ENCODE results near the gene SIGLEC8. TPM values are rescaled to one million over a fixed set of nuclear protein-coding genes. Genes with fewer than 3 reads are reported as not detected.

Gene SIGLEC8
- total RNA-seq, 4 donors from 2014 or later = 0.27 to 1.3 TPM; not detected in 2

GRCh38 chr19:51462276-51462675 lies 4.0 kb upstream of the SIGLEC8 start:
- Histone ChIP-seq H3K4me1 (no peaks in the 10 kb centered on the region), H3K27ac (peak overlapping the region in 1 of 4 donors; percentile 32), H3K4me3 (no peak overlapping the region), H3K9me3 (no peaks in the 10 kb centered on the region), H3K36me3 (no peaks in the 10 kb centered on the region), H3K27me3 (peaks cover 24% of the 10 kb centered on the region)
- no peak for DNase-seq
- in situ Hi-C loops (cut with MboI; ENCODE audit: low pct_ligation_motif_present in 1 of 4, low pct_unique_long_range_greater_than_20kb in 1 of 4, low sequenced_read_pairs in 3 of 4) = loop anchor here in 2 of 4 donors (25.0 kb wide), 2 partner anchors 200 to 325 kb away; partner anchors contain the start of gene FPR3 (in 1 of the 2)
- TF ChIP-seq POLR2A (IDR thresholded peaks at IDR 0.05) = no peak
- no peak for TF ChIP-seq CTCF (IDR thresholded peaks at IDR 0.05)
- WGBS, 2 donors (ENCODE audit: low coverage in 1 of 2) = 68% methylated on average over 7 of the region's 7 CpGs; no CpG with 5 or more reads in 1 of the 2 donors
- intact Hi-C loops (cut with DNase I; ENCODE audit: low total_unique reads) = no loop called here

- TF ChIP-seq CTCF (IDR thresholded peaks at IDR 0.05) (no peak), EP300 (IDR thresholded peaks at IDR 0.05; ENCODE audit: low read depth) (no peak), POLR2A (IDR thresholded peaks at IDR 0.05) (no peak), POLR2AphosphoS5 (IDR thresholded peaks at IDR 0.05) (no peak)
- peak overlapping the region in 1 of 4 donors; percentile 33 for H3K27ac ChIP-seq
- no peak overlapping the region for H3K4me3 ChIP-seq
- in situ Hi-C loops (cut with MboI; ENCODE audit: low pct_ligation_motif_present in 1 of 4, low pct_unique_long_range_greater_than_20kb in 1 of 4, low sequenced_read_pairs in 3 of 4) (loop anchor here in 2 of 4 donors (25.0 kb wide), 2 partner anchors 201 to 326 kb away; partner anchors contain the start of gene FPR3 (in 1 of the 2)), intact Hi-C loops (cut with DNase I; ENCODE audit: low total_unique reads) (no loop called here)
- H3K9me3 ChIP-seq = no peaks in the 10 kb centered on the region
- no peaks in the 10 kb centered on the region for H3K4me1 ChIP-seq
- DNase-seq = peak; percentile 16
- H3K27me3 ChIP-seq = peaks cover 24% of the 10 kb centered on the region
- WGBS, 2 donors (ENCODE audit: low coverage in 1 of 2) = 64 to 94% methylated on average over 2 to 8 of the region's 8 CpGs
- no peaks in the 10 kb centered on the region for H3K36me3 ChIP-seq
Observed at GRCh38 chr19:51461723-51462161, 3.5 kb upstream of the SIGLEC8 start.

- in situ Hi-C loops (cut with MboI; ENCODE audit: low pct_ligation_motif_present in 1 of 4, low pct_unique_long_range_greater_than_20kb in 1 of 4, low sequenced_read_pairs in 3 of 4) = loop anchor here in 2 of 4 donors (25.0 kb wide), 2 partner anchors 202 to 327 kb away; partner anchors contain the start of gene FPR3 (in 1 of the 2)
- Histone ChIP-seq H3K4me3 (no peak overlapping the region), H3K9me3 (no peaks in the 10 kb centered on the region), H3K27me3 (peaks cover 24% of the 10 kb centered on the region), H3K4me1 (no peaks in the 10 kb centered on the region), H3K36me3 (no peaks in the 10 kb centered on the region), H3K27ac (no peak overlapping the region)
- DNase-seq = no peak
- WGBS, 2 donors (ENCODE audit: low coverage in 1 of 2) = 60 to 76% methylated on average over 1 to 12 of the region's 13 CpGs
- TF ChIP-seq POLR2A (IDR thresholded peaks at IDR 0.05) = no peak
- TF ChIP-seq CTCF (IDR thresholded peaks at IDR 0.05) = no peak
- no peak for TF ChIP-seq EP300 (IDR thresholded peaks at IDR 0.05; ENCODE audit: low read depth)
- no peak for TF ChIP-seq POLR2AphosphoS5 (IDR thresholded peaks at IDR 0.05)
- intact Hi-C loops (cut with DNase I; ENCODE audit: low total_unique reads) = no loop called here
Observed at GRCh38 chr19:51460164-51460992, 2.1 kb upstream of the SIGLEC8 start.

- Histone ChIP-seq H3K27me3 (peaks cover 23% of the 10 kb centered on the region), H3K36me3 (no peaks in the 10 kb centered on the region), H3K4me3 (no peak overlapping the region), H3K27ac (no peak overlapping the region), H3K9me3 (no peaks in the 10 kb centered on the region), H3K4me1 (no peaks in the 10 kb centered on the region)
- TF ChIP-seq EP300 (IDR thresholded peaks at IDR 0.05; ENCODE audit: low read depth) (no peak), CTCF (IDR thresholded peaks at IDR 0.05) (no peak), POLR2A (IDR thresholded peaks at IDR 0.05) (no peak), POLR2AphosphoS5 (IDR thresholded peaks at IDR 0.05) (no peak)
- in situ Hi-C loops (cut with MboI; ENCODE audit: low pct_ligation_motif_present in 1 of 4, low pct_unique_long_range_greater_than_20kb in 1 of 4, low sequenced_read_pairs in 3 of 4) (loop anchor here in 2 of 4 donors (25.0 kb wide), 2 partner anchors 203 to 328 kb away; partner anchors contain the start of gene FPR3 (in 1 of the 2)), intact Hi-C loops (cut with DNase I; ENCODE audit: low total_unique reads) (no loop called here)
- WGBS, 2 donors (ENCODE audit: low coverage in 1 of 2) = 80% methylated on average over 14 of the region's 14 CpGs; no CpG with 5 or more reads in 1 of the 2 donors
- no peak for DNase-seq
Observed at GRCh38 chr19:51458899-51459505, 748 bp upstream of the SIGLEC8 start.

Data from transverse colon (tissue), 4 donors.